SJSA1 (cell line): Measurements from ENCODE around the gene MISP. TPM values are rescaled to one million over a fixed set of nuclear protein-coding genes. Genes with fewer than 3 reads are reported as not detected.
"Not testable (repeated sequence)": the region's sequence is repeated elsewhere in the genome, so short reads cannot be mapped to it uniquely, and the experiment has no call there.

Experiments used
- DNase-seq, 2 experiments: peaks; one replicate each; pipeline ENCODE4 v3.0.0-alpha.2; 2015 to 2020; ENCODE audit warnings: low spot score in 2 of 2, low read depth in 1 of 2
- H3K27ac ChIP-seq: fragments of 250-450 bp; sonication (Bioruptor Pico); 2 replicates; pipeline ENCODE4 v1.5.1; 2020; ENCODE audit warnings: mild to moderate bottlenecking, moderate library complexity
- H3K27me3 ChIP-seq: fragments of 250-450 bp; sonication (Bioruptor Pico); replicated peaks from 2 replicates; pipeline ENCODE4 v1.5.1; 2020; ENCODE audit warnings: mild to moderate bottlenecking, moderate library complexity
- H3K36me3 ChIP-seq: fragments of 250-450 bp; sonication (Bioruptor Pico); 2 replicates; pipeline ENCODE4 v1.5.1; 2020; ENCODE audit warnings: mild to moderate bottlenecking
- H3K4me1 ChIP-seq: fragments of 250-450 bp; sonication (Bioruptor Pico); replicated peaks from 2 replicates; pipeline ENCODE4 v1.6.1; 2021; ENCODE audit warnings: mild to moderate bottlenecking
- H3K4me3 ChIP-seq: fragments of 250-450 bp; sonication (Bioruptor Pico); 2 replicates; pipeline ENCODE4 v1.5.1; 2020; ENCODE audit warnings: mild to moderate bottlenecking
- H3K9me3 ChIP-seq: fragments of 250-450 bp; sonication (Bioruptor Pico); replicated peaks from 2 replicates; pipeline ENCODE4 v1.5.1; 2020; ENCODE audit warnings: mild to moderate bottlenecking
- total RNA-seq: library from RNA; depleted of rRNA; stranded (reverse); fragments of >200 nt; shearing (Covaris generic); gene quantifications from 2 replicates; pipeline ENCODE4 v1.2.3, GENCODE V29; 2014

The MISP gene
- total RNA-seq, 1 experiment from 2014 or later: 0.11 TPM

DNA sequence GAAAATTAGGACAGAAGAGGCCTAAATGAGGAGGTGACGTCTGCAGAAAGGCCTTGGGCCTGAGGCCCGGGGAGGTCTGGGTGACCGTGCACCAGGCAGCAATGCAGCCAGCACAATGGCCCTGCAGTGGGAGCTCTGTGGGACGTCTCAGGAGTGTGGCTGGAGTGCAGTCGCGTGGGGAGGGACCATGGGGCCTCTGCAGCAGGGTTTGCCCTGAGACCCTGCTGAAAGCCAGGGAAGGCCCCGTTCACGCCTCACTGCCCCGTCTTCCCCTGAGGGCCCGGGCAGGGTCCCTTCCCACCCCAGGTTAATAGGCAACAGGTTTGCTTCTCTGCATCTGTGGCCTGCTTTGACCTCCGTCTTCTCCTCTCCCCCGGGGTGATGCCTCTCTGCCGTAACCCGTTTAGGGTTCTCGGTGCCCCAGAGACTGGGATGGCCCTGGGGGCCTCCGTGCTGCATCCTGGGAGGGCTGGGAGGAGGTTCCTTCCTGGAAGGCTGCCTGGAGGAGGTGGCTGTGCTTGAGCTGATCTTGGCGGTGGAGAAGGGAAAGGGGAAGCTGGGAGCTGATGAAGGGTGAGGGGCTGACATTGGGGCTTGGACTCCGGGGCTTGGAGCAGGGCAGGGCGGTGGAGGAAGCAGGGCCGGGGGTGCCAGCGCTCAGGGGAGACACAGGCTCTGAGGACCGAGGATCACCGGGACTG is 32.5 kb upstream of the MISP start:
- no peak overlapping the region for H3K27ac ChIP-seq
- DNase-seq: no peak
- H3K27me3 ChIP-seq: peaks cover 22% of the 10 kb centered on the region
- H3K4me3 ChIP-seq: no peak overlapping the region
- 0 out of 2 replicates have a peak, but pooled peaks cover 3% of the 10 kb centered on the region for H3K9me3 ChIP-seq
- H3K4me1 ChIP-seq: no peaks in the 10 kb centered on the region
- no peaks in the 10 kb centered on the region for H3K36me3 ChIP-seq

DNA sequence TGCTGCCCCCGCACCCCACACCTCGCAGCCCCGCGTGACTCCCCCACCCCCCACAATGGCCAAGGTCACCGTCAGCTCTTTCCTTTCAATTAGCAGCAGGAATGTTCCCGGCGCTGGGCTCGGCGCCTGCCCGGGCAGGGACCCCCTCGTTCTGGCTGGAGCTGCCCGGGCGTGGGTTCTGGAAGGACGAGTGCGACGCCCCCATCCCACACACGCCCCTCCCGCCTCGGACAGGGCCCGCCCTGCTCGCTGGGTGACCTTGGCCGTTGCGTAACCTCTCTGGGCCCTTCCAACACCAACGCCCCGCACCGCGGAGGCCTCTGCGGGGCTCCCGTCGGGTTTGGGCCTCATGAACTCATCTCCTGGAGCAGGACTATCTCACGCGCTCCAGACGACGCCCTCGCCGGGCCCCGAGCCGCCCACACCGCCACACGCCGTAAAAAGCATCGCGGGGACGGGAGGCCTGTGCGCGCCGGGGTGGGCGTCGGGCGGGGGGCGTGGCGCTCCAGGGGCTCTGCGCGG is 31.9 kb upstream of the MISP start:
- Histone ChIP-seq H3K4me1 (no peaks in the 10 kb centered on the region), H3K9me3 (0 out of 2 replicates have a peak, but pooled peaks cover 3% of the 10 kb centered on the region), H3K27me3 (peaks cover 22% of the 10 kb centered on the region), H3K36me3 (no peaks in the 10 kb centered on the region), H3K27ac (no peak overlapping the region), H3K4me3 (no peak overlapping the region)
- no peak for DNase-seq

DNA sequence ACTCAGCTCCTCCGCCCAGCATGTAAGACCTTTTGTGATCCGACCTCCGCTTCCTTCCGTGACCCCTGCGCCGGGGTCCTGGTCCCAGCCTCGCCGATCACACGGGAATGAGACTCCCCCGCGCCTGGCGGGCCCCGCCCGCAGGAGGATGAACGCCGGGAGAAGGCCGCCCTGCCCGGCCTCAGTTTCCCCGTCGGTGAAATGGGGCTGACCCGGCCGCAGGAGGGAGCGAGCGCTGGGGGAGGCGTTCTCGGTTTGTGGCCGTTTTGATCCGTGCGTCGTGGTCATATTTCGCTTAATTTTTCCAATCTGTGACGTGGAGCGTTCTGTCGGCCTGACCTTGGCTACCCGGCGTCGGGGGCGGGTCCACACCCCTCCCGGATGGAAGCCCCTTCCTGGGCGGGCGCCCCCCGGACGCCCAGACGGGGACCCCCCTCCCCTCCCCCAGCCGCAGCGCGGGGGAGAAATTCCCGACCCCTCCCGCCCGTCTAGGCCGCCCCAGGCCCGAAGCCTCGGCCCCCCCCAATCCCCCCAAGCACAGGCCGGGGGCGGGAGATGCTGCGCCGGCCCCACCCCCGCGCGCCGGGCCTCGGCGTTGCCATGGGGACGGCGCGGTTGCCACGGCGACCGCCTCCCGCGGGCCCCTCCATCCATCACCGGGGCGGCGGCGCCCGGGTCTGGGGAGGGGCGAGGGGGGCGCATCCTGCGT is 31.1 kb upstream of the MISP start:
- Histone ChIP-seq H3K36me3 (no peaks in the 10 kb centered on the region), H3K27me3 (peaks cover 23% of the 10 kb centered on the region), H3K9me3 (0 out of 2 replicates have a peak, but pooled peaks cover 3% of the 10 kb centered on the region), H3K4me1 (no peaks in the 10 kb centered on the region), H3K27ac (no peak overlapping the region), H3K4me3 (no peak overlapping the region)
- DNase-seq: no peak

GRCh38 chr19:720345-721160 is 30.4 kb upstream of the MISP start:
- peaks cover 24% of the 10 kb centered on the region for H3K27me3 ChIP-seq
- H3K4me1 ChIP-seq: no peaks in the 10 kb centered on the region
- no peak overlapping the region for H3K27ac ChIP-seq
- 0 out of 2 replicates have a peak, but pooled peaks cover 3% of the 10 kb centered on the region for H3K9me3 ChIP-seq
- H3K4me3 ChIP-seq: no peak overlapping the region
- no peaks in the 10 kb centered on the region for H3K36me3 ChIP-seq
- no peak for DNase-seq

- Histone ChIP-seq H3K4me1 (no peaks in the 10 kb centered on the region), H3K36me3 (no peaks in the 10 kb centered on the region), H3K27ac (no peak overlapping the region), H3K4me3 (no peak overlapping the region), H3K9me3 (no peaks in the 10 kb centered on the region), H3K27me3 (peaks cover 20% of the 10 kb centered on the region)
- no peak for DNase-seq
Observed at GRCh38 chr19:722553-723101, 28.3 kb upstream of the MISP start.

DNA sequence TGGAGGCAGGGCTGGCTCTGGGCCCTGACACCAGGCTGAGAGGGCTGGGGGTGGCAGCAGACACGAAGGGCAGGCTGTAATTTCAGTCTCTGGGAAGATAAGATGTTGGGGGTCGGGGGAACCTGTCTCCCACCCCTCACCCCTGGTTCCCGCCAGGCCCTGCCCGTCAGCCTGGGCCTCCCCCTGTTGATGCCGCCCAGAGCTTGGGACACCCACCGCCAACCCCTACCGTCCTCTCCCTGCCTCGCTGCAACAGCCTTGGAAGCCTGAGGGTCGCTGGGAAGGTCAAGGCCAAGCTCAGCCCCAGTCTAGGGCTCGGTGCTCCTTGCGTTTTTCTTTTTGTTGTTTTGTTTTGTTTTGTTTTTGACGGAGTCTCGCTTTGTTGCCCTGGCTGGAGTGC is 27.7 kb upstream of the MISP start:
- Histone ChIP-seq H3K27me3 (peaks cover 17% of the 10 kb centered on the region), H3K36me3 (no peaks in the 10 kb centered on the region), H3K9me3 (no peaks in the 10 kb centered on the region), H3K27ac (no peak overlapping the region), H3K4me1 (no peaks in the 10 kb centered on the region), H3K4me3 (no peak overlapping the region)
- DNase-seq: no peak

GRCh38 chr19:723714-724113 is 27.2 kb upstream of the MISP start:
- H3K4me3 ChIP-seq: no peak overlapping the region
- no peaks in the 10 kb centered on the region for H3K4me1 ChIP-seq
- DNase-seq: no peak
- no peaks in the 10 kb centered on the region for H3K36me3 ChIP-seq
- H3K27ac ChIP-seq: no peak overlapping the region
- H3K9me3 ChIP-seq: no peaks in the 10 kb centered on the region
- peaks cover 17% of the 10 kb centered on the region for H3K27me3 ChIP-seq

DNA sequence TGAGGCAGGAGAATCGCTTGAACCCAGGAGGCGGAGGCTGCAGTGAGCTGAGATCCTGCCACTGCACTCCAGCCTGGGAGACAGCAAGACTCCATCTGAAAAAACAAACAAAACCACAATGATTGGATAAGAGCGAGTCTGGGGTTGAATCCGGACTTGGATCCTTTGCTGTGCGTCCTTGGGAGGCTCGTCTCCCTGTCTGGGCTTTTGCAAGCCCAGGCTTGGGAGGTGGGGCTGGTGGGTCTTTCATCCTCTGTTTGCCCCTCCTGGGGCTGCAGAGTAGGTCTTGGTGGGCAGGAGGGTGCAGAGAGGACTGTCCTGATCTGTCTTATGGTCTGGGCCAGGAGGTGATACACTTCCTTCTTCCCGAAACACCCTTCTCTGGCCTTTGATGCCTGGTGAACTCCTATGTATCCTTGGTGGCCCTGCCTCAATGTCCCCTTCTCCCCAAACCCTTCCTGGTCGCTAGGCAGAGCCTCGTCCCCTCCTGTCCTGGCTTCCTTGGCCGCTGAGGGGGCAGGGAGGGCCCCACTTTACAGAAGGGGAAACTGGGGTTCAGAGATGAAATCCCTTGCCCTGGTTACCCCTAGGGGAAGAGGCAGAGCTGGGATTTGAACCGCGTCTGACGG is 25.3 kb upstream of the MISP start:
- no peaks in the 10 kb centered on the region for H3K4me1 ChIP-seq
- H3K36me3 ChIP-seq: no peaks in the 10 kb centered on the region
- peaks cover 6% of the 10 kb centered on the region for H3K27me3 ChIP-seq
- no peak for DNase-seq
- no peaks in the 10 kb centered on the region for H3K9me3 ChIP-seq
- no peak overlapping the region for H3K4me3 ChIP-seq
- H3K27ac ChIP-seq: no peak overlapping the region

DNA sequence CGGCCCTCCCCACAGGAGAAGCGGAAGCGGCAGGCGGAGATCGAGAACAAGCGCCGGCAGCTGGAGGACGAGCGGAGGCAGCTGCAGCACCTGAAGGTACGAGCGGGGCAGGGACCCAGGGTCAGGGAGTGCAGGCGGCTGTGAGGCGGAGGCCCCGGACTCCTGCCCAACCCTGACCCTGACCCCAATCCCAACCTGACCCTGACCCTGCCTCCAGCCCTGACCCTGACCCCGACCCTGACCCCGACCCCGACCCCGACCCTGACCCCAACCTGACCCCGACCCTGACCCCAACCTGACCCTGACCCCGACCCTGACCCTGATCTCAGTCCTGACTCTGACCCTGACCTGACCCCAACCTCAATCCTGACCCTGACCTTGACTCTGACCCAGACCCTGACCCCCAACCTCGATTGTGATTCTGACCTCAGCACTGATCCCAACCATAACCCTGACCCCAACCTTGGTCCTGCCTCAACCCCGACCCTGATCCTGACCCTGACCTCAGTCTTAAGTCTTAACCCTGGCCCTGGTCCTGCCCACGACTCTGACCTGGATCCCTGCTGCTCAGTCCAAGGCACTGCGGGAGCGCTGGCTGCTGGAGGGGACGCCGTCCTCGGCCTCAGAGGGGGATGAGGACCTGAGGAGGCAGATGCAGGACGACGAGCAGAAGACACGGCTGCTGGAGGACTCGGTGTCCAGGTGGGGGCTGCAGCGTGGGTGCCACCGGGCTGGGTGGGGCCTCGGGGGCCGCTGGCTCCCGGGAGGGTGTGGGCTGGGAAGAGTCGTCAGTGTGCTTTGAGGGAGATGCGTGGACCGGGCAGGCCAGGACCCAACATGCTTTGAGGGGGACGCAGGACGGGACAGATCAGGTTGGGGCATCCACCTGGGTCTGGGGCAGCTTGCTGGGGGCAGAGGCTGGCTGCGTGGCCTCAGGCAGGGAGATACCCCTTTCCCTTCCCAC is 23.6 kb upstream of the MISP start:
- peaks cover 8% of the 10 kb centered on the region for H3K4me1 ChIP-seq
- DNase-seq: no peak
- H3K27me3 ChIP-seq: 0 out of 2 replicates have a peak, but pooled peaks cover 2% of the 10 kb centered on the region
- no peak overlapping the region for H3K4me3 ChIP-seq
- H3K27ac ChIP-seq: no peak overlapping the region
- H3K9me3 ChIP-seq: no peaks in the 10 kb centered on the region
- H3K36me3 ChIP-seq: no peaks in the 10 kb centered on the region

- no peak overlapping the region for H3K27ac ChIP-seq
- H3K9me3 ChIP-seq: no peaks in the 10 kb centered on the region
- H3K36me3 ChIP-seq: no peaks in the 10 kb centered on the region
- H3K4me1 ChIP-seq: peaks cover 13% of the 10 kb centered on the region
- 0 out of 2 replicates have a peak, but pooled peaks cover 2% of the 10 kb centered on the region for H3K27me3 ChIP-seq
- no peak overlapping the region for H3K4me3 ChIP-seq
- DNase-seq: peak in 1 of 2 experiments; percentile 46
Observed at GRCh38 chr19:728011-728410, 22.9 kb upstream of the MISP start.

GRCh38 chr19:729564-729963 is 21.3 kb upstream of the MISP start:
- H3K4me1 ChIP-seq: peaks cover 20% of the 10 kb centered on the region
- not testable (repeated sequence) for H3K27ac ChIP-seq, DNase-seq, H3K36me3 ChIP-seq, H3K27me3 ChIP-seq, H3K9me3 ChIP-seq, H3K4me3 ChIP-seq

GRCh38 chr19:729965-730668 is 20.8 kb upstream of the MISP start:
- no peak for DNase-seq
- H3K36me3 ChIP-seq: no peaks in the 10 kb centered on the region
- H3K27ac ChIP-seq: no peak overlapping the region
- H3K27me3 ChIP-seq: no peaks in the 10 kb centered on the region
- peaks cover 20% of the 10 kb centered on the region for H3K4me1 ChIP-seq
- H3K4me3 ChIP-seq: no peak overlapping the region
- H3K9me3 ChIP-seq: no peaks in the 10 kb centered on the region
